ENCODE measurements around the gene SNCA. TPM values are rescaled to one million over a fixed set of nuclear protein-coding genes. Genes with fewer than 3 reads are reported as not detected.
A peak's percentile ranks its signal among the peaks of the same experiment; 100 is the strongest.

The SNCA gene
- total RNA-seq, result 7.1 and 24.7 TPM in 2 replicates

- peak; percentile 21 for DNase-seq (ENCODE audit: low read depth)
Observed at GRCh38 chr4:89836897-89837384, at the start of gene SNCA. Gene SNCA, minus strand, starts transcription at chr4:89837161. Its CDS starts 1,494 bp downstream, at chr4:89835667.

DNA sequence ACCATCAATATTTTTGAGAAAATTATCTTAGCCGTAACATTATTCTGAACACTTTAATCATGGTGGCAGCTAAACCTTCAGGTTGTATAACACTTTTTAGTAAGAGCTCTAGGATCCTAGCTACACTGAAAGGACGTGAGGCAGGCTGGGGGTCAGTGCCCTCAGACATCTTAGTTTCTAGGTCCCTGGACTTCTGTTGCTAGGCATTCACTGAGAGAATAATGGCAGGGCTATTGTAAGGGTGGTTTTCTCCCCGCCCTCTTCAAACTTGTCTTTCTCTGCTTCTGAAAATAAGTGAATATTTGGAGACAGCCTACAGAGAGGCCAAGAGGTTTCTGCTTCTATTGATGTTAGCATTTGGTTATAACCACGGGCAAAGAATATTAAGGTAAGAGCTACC lies 42.3 kb upstream of the SNCA start:
- DNase-seq (ENCODE audit: low read depth), result no peak

GRCh38 chr4:89878611-89879010 lies 41.6 kb upstream of the SNCA start:
- peak; percentile 12 for DNase-seq (ENCODE audit: low read depth)

GRCh38 chr4:89876548-89876947 lies 39.6 kb upstream of the SNCA start:
- no peak for DNase-seq (ENCODE audit: low read depth)

GRCh38 chr4:89871211-89871610 lies 34.2 kb upstream of the SNCA start:
- DNase-seq (ENCODE audit: low read depth), result no peak

DNA sequence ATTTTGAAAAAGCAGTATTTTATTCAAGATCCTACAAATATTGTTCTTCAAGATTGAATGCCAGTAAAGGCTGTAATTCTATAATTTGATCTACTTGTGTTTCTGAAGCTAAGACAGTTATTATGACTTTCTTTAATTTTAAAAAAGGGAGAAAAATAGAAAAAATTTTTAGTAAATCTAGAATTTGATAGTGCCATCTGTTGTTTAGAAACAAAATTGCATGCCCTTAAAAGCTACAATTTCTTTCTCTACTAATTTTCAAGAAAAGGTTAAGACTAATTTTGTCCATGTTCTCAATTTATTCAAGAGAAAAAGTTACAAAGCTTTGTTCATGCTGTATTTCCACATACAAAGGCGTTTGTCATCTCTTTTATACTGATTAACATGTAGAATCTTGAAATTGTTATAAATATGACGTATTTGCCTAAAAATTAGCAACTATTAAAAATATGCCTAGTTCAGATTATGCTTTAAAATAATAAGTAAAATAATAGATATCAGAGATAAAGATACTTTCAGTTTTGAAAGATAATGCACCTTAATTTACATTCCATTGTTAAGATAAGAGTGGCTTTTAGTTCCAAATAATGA lies 32.1 kb upstream of the SNCA start:
- DNase-seq (ENCODE audit: low read depth), result peak; percentile 11

- DNase-seq (ENCODE audit: low read depth), result no peak
Observed at GRCh38 chr4:89868276-89868675, 31.3 kb upstream of the SNCA start.

- DNase-seq (ENCODE audit: low read depth), result no peak
Observed at GRCh38 chr4:89863533-89863932, 26.6 kb upstream of the SNCA start.

DNA sequence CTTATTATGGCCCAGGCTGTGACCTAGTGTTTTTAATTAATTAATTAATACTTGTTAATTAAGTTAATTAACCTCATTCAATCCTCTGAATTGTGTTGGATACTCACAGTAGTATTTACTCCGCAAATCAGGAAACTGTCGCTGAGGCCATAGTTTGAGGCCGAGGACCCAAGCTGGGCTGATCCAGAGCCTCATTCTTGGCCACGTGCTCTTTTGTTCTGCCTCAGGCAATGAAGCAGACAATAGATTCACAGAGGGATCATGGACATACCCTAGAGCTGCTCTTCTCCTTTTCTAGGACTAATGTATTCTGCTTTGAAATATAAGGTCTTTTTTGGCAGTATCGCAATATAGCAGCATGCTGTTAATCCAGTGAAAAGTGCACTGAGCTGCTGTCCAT lies 24.0 kb upstream of the SNCA start:
- DNase-seq (ENCODE audit: low read depth), result no peak

DNA sequence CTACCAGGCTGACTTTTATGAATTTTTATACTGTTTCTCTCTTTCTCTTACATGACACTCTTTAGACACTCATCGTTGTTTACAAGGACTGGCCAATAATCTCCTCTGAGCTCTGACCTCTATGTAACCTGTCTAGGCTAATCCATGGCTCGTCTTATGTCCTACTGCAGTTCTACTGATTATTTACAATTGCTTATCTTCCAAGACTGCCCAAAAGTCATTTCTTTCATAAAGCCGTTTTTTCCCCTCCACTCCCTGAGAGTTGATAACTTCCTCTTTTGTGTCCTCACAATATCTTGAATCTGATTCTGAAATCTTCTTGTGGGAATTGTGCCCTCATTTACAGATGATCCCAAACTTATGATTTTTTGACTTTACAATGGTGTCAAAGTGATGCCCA lies 18.3 kb upstream of the SNCA start:
- DNase-seq (ENCODE audit: low read depth), result no peak

- DNase-seq (ENCODE audit: low read depth), result no peak
Observed at GRCh38 chr4:89847571-89848325, 10.8 kb upstream of the SNCA start.

DNA sequence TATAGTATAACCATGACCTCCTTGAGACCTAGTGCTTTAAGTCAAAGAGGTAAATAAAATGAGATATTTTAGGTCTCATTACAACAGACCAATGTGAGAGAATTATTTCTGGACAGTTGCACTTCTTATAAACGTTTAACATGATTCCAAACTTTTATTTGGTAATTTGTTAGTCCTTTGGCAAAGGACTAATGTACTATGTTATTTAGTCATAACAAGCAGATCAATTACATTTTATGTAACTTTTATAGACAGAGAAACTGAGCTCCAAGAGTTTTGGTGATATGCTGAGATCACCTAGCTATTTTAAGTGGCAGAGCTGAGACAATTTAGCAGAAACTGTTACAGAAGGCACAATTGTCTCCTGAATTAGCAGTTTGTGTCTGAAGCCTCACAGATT lies 2.6 kb upstream of the SNCA start:
- no peak for DNase-seq (ENCODE audit: low read depth)

DNA sequence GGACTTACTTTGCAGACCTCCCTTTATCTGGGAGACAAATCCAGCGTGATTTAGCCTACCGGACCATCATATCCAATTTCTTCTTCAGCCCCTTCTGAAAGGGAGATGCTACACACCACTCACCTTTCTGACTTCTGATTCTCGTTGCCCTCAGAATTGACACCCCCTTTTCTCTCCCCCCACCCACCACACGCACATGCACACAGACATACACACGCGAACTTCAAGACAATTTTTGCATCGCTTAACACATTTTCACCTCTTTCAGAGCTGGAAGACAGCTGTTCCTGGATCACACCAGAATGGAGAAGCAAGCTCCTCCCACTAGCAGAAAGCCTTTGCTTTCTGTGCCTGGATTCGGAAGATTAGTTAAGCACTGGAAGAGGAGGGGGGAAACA lies 1.0 kb upstream of the SNCA start:
- peak; percentile 27 for DNase-seq (ENCODE audit: low read depth)

DNA sequence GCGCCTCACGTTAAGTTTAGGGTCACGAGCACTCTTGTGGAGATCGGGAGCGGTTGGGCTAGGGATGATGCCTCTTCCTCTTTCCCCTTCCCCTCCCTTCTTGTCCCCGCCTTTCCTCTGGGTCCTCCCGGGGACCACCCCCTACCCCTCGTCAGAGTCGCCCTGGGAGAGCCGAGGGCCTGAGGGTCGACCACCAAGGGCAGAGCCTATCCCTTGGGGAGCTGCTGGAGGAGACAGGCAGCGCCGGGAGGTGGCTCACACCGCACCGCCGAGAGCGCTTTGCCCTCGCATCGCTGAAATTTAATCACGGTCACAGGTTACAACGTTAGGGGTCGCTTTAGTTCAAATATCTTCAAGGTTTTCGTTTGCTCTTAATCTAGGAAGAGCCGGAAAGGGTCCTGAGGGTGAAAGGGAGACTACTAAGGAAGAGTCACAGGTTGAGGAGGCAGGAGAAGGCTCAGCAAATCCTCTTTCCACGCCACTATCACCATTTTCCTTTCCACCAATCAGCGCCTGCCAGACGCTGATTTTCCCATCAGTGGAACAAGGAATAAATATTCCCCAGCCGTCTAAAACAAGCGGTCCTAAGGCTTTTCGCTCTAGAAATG lies 528 bp upstream of the SNCA start:
- peak; percentile 42 for DNase-seq (ENCODE audit: low read depth)

- no peak for DNase-seq (ENCODE audit: low read depth)
Observed at GRCh38 chr4:89836031-89836745, 773 bp downstream of the SNCA start.

DNA sequence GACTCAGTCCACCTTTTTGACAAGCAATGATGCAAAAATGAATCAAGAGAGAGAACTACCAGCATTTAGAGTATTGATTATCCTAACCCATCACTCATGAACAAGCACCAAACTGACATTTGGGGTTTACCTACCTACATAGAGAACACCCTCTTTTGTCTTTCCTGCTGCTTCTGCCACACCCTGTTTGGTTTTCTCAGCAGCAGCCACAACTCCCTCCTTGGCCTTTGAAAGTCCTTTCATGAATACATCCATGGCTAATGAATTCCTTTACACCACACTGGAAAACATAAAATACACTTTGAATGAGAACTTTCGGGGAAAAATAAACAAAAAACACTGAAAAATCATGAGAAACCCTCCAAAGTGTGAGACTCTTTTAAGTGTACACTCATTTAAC lies 1.5 kb downstream of the SNCA start:
- no peak for DNase-seq (ENCODE audit: low read depth)

- no peak for DNase-seq (ENCODE audit: low read depth)
Observed at GRCh38 chr4:89834486-89835209, 2.3 kb downstream of the SNCA start.

DNA sequence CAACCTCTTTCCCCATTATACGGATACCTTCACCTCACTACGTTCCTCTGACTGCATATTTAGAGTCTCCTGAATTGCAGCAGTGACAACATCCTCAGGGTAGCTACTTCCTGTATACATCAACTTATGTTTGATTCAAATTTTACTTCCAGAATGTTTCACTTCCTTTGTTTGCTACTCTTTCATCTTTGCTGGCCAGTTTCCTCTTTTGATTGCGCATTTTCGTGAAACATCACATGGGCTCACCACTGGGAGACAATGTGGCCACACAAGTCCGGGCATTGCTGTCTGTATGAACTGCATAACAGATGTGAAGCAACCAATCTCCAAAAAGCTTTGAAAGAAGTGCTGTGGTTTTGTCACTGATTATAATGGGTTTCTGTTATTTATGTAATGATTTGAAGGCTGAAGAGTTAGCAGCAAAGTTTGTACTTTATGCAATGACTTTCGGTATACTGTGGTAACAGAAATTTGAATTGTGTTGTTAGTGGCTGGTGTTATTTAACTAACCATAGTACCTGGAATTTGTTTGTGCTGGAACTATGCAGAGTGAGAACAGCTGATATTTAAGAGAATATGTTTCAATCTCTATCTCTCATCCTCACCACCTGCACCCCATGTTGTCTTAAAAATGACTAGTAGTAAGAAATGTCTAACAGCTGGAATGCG lies 7.4 kb downstream of the SNCA start:
- no peak for DNase-seq (ENCODE audit: low read depth)

GRCh38 chr4:89823416-89823815 lies 13.5 kb downstream of the SNCA start:
- DNase-seq (ENCODE audit: low read depth), result peak; percentile 36

- no peak for DNase-seq (ENCODE audit: low read depth)
Observed at GRCh38 chr4:89821612-89822011, 15.3 kb downstream of the SNCA start.

DNA sequence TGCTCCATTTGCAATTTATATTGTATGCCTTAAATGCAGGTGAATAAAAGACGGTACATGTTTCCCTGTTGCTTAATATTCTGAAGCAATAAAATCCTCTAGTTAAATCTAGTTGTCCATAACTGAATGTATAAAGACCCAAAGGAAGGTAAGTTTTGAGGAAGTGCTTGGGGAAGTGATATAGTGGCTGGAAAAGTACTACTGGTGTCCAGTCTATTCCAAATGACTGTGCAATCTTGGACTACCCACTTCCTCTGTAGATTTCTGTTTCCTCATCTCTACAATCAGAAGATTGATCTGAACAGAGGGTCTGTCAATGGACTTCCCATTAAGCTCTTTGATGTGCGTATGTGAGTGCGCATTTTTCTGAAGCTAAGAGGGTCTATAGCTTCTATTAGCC lies 17.0 kb downstream of the SNCA start:
- DNase-seq (ENCODE audit: low read depth), result no peak
